ENCODE measurements around the gene FAM209B.

- no peak for TF ChIP-seq CTCF (IDR thresholded peaks at IDR 0.05; ENCODE audit: poor library complexity)
- no peak for TF ChIP-seq EZH2 (IDR thresholded peaks at IDR 0.05; ENCODE audit: borderline replicate concordance)
Observed at GRCh38 chr20:56488566-56488965, 44.5 kb upstream of the FAM209B start.

Measured in hepatocyte (in vitro differentiated cells).